GM10847 (cell line): ENCODE data around the gene TLN1.

Source experiments
- POLR2A ChIP-seq: IDR thresholded peaks from 2 replicates; pipeline ENCODE4 v1.6.1; 2011; ENCODE audit not compliant: insufficient read length; ENCODE audit errors: extremely low read depth

Gene TLN1

GRCh38 chr9:35759795-35760194 is 27.8 kb upstream of the TLN1 start:
- no peak for TF ChIP-seq POLR2A

DNA sequence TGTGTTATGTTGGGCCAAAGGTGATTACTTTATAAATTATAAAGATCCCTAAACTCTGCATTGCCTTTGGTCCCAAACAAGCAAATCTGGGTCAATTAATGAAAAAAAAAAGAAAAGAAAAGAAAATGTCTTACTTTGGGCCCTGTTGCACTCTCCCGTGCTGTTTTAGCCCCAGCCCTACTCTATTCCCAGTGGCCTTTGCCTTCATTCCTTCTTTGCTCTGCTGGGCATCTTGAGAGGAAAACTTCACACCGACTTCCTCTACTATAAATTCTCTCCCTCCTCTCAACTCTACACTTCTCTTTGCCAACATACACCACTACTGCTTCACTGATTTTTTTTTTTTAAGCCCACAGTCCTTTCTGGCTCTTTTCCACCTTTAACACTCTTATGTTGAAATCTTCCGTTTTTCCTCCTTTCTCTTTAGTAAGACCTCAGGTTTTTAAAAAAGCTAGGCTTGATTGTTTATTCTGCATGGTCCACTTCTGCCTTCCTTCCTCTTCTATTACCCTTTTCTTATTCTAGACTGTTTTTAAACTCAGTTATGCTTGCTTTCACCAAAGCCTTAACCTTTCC is 26.6 kb upstream of the TLN1 start:
- TF ChIP-seq POLR2A = no peak

- no peak for TF ChIP-seq POLR2A
These were observed 25.9 kb upstream of the TLN1 start for GRCh38 chr9:35757892-35758275.

GRCh38 chr9:35757226-35757891 is 25.4 kb upstream of the TLN1 start:
- TF ChIP-seq POLR2A = peak; percentile 23

DNA sequence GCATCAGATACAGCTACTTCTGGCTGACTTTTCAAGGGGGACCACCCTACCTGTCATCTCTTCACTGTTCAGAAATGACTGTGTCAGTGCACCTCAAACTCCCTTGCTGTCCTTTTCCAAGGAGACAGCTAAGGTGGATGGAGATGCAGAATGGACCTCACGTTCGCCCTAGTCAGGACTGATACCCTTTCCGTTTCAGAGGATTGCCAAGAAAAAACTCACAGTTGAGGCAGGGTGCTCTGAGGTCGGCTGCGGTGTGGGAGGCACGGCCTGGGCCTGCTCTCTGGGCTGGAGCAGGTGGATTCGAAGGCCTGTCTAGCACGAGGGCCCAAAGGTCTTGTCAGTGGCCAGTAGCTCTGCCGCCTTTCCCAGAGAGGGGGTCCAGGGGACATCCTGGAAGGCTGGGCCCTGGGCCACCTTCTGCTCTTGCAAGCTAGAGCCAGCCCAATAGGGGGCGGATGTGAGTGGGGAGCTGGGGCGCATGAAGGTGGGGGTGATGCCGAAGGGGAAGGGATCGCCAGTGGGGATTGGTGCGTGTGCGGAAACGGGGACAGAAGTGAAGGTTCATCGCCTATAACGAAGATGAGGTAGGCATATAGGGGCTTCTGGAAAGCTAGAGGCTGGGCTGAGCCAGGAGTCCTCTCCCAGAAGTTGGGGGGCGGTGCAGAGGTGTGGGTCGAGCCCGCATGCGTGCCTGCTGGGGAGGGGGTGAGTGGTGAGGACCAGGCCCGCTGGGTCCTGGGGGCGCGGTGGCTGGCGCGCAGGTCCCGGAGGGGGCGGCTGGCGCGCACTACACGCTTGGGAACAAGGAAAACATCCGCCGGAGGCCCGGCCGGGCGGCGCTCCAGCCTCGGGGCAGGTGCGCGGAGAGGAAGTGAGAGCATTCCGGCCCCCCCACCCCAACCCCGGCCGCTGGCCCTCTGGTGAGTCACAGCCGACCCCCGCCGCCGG is 24.6 kb upstream of the TLN1 start:
- peak; percentile 29 for TF ChIP-seq POLR2A

DNA sequence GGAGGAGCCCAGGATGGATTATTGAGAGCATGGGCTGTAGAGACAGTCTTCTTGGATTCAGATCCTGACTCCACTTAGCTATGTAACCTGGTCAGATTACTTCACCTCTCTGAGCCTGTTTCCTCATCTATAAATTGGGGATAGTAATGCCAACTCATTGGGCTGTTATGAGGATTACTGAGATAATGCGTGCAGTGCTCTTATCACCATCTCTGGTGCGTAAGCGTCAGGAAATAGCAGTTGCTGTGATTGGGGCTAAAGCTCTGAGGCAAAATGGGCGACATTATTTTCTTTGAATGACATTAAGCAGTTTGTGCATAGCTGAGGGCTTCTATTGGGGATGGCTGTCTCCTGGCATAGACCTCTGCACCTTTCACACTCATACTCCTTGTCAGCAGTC is 23.1 kb upstream of the TLN1 start:
- no peak for TF ChIP-seq POLR2A

- no peak for TF ChIP-seq POLR2A
These were observed 22.3 kb upstream of the TLN1 start, which contains the start of gene MSMP for GRCh38 chr9:35754264-35754663. Gene MSMP (minus strand): TSS chr9:35754276. CDS start chr9:35754129, 147 bp downstream.

- no peak for TF ChIP-seq POLR2A
These were observed 21.5 kb upstream of the TLN1 start for GRCh38 chr9:35753466-35753865.

- TF ChIP-seq POLR2A = no peak
These were observed 18.2 kb upstream of the TLN1 start for GRCh38 chr9:35750256-35750531.

- TF ChIP-seq POLR2A = no peak
These were observed 17.7 kb upstream of the TLN1 start for GRCh38 chr9:35749515-35750255.

DNA sequence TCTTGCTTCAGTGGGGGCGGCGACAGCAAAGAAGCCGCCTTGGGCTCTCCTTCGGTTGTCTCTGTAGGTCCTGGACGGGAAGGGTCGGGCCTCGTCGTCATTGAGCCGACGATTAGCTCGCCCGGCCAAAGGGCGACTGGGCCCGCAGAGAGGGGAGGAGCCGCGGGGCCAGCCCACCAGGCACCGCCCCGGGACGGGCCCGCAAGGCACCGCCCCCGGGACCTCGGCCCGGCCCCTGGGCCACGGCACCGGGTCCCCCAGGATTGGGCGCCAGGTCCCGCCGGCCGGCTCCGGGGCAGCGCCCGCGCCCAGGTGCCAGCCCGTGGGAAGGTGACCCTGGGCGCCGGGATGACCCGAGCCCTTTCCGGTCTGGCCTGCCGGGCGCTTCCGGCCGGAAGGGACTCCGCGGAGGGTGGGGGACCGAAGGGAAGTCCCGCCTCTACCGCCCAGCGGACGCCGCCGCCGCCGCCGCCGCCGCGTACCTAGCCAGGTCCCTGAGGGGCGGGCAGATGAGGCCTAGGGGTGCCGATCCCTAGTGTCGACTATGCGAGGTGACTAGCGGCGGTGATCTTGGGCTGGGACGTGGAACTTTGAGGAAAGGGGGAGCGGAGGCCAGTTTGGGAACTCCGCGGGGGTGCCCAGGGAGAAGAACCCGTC is 17.0 kb upstream of the TLN1 start, which contains the start of the genes GBA2 and RGP1:
Gene GBA2, minus strand, starts transcription at position 371 of the 657 bp plus-strand sequence. CDS start 524 bp downstream, outside the sequence.
Gene RGP1, plus strand, starts transcription at position 430 of the 657 bp plus-strand sequence. CDS start 469 bp downstream, outside the sequence.
- peak; percentile 67 for TF ChIP-seq POLR2A

- no peak for TF ChIP-seq POLR2A
These were observed 16.4 kb upstream of the TLN1 start for GRCh38 chr9:35748242-35748857.

DNA sequence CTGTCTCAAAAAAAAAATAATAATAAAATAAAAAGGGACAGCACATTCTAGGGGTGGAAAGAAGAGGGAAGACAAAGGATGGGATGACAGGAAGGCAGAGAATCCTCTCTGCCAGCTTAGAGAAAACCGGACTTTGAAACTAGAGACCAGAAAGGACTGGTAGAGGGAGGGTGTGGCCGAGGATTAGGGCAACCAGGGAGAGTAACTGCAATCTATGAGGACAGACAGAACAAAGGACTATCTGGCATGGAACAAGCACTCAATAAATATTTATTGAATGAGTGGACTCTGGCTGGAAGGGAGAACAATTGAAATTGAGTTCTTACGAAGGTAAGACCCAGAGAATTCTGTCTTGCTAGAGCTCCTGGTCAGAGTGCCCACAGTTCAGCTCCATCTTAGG is 14.6 kb upstream of the TLN1 start:
- no peak for TF ChIP-seq POLR2A

- no peak for TF ChIP-seq POLR2A
These were observed 13.6 kb upstream of the TLN1 start for GRCh38 chr9:35745569-35745968.
